Type B pancreatic cell (in vitro differentiated cells): ENCODE data around the gene CDK14. TPM values are rescaled to one million over a fixed set of nuclear protein-coding genes. Genes with fewer than 3 reads are reported as not detected.
A peak's percentile ranks its signal among the peaks of the same experiment; 100 is the strongest.

Experiments
- DNase-seq: peaks from one replicate; pipeline ENCODE4 v3.0.0; 2021; ENCODE audit warnings: mixed read lengths; ENCODE audit not compliant: unreplicated experiment; ENCODE audit errors: extremely low spot score
- H3K27ac Mint-ChIP-seq: 2 replicates; pipeline ENCODE4 v1.8.0; 2021; ENCODE audit warnings: mild to moderate bottlenecking, mixed read lengths
- H3K27me3 Mint-ChIP-seq: 2 replicates; pipeline ENCODE4 v1.8.0; 2021; ENCODE audit warnings: mixed read lengths
- H3K36me3 Mint-ChIP-seq: 2 replicates; pipeline ENCODE4 v1.8.0; 2021; ENCODE audit warnings: mixed read lengths
- H3K4me1 Mint-ChIP-seq: one replicate; pipeline ENCODE4 v1.8.0; 2021; ENCODE audit warnings: mixed read lengths; ENCODE audit not compliant: unreplicated experiment
- H3K4me3 Mint-ChIP-seq: 2 replicates; pipeline ENCODE4 v1.8.0; 2021; ENCODE audit warnings: mild to moderate bottlenecking, mixed read lengths
- H3K9me3 Mint-ChIP-seq: 2 replicates; pipeline ENCODE4 v1.8.0; 2021; ENCODE audit warnings: mixed read lengths
- CTCF ChIP-seq: fragments of 200-600 bp; sonication (generic); conservative IDR thresholded peaks from 2 replicates; pipeline ENCODE4 v1.5.0; 2021; ENCODE audit warnings: antibody characterized with exemption, mild to moderate bottlenecking
- total RNA-seq: library from RNA; stranded (reverse); gene quantifications from 2 replicates; pipeline ENCODE4 v1.2.1, GENCODE V29; 2021; ENCODE audit warnings: low replicate concordance

The CDK14 gene
- total RNA-seq, 1 donor from 2014 or later: 43.5 TPM

DNA sequence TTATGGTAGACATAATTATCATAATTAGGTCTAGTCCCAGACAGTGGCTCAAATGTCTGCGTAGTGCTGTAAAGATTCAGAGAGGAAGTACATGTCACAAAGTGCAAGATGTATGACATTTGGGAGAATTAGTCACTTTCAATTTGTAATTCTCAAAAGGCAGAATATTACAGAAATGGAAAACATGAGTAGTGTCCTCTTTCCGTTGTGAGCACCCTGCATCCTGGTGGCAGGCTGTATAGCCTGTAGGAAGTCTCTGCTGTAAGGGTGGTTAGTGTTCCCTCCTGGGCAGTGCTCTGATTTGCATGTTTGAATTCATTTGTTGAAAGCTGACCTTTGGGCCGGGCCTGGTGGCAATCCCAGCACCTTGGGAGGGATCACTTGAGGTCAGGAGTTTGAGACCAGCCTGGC lies 17.0 kb downstream of the CDK14 start:
- Mint-ChIP-seq H3K4me3 (no peak overlapping the region), H3K27ac (no peak overlapping the region), H3K4me1 (peaks cover 4% of the 10 kb centered on the region), H3K36me3 (peaks cover 26% of the 10 kb centered on the region), H3K9me3 (no peaks in the 10 kb centered on the region), H3K27me3 (no peaks in the 10 kb centered on the region)
- no peak for TF ChIP-seq CTCF
- no peak for DNase-seq

- no peaks in the 10 kb centered on the region for H3K9me3 Mint-ChIP-seq
- peaks cover 22% of the 10 kb centered on the region for H3K4me1 Mint-ChIP-seq
- H3K27ac Mint-ChIP-seq: no peak overlapping the region
- TF ChIP-seq CTCF: no peak
- peaks cover 4% of the 10 kb centered on the region for H3K36me3 Mint-ChIP-seq
- DNase-seq: no peak
- H3K4me3 Mint-ChIP-seq: no peak overlapping the region
- H3K27me3 Mint-ChIP-seq: no peaks in the 10 kb centered on the region
These were observed 21.3 kb downstream of the CDK14 start for GRCh38 chr7:90617442-90617841.

DNA sequence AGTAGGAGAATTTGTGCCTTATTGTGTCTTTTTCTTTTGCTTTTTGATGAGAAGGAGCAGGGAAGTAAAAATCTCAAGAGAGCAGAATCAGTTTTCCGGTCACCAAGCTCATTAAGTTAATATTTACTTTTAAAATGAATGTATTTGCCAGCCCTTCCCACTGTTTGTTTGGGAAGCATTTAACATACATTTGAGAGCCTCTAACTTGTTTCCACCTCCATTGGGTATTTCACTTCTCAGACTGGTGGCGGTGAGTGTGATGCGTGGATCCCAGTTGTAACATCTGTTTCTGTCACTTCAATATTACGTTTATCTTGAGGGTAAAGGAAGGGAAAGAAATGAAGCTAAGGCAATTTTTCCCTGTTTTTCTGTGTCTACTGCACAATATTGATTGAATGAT lies 22.8 kb downstream of the CDK14 start:
- peaks cover 23% of the 10 kb centered on the region for H3K4me1 Mint-ChIP-seq
- no peak overlapping the region for H3K27ac Mint-ChIP-seq

GRCh38 chr7:90621125-90621746 lies 25.1 kb downstream of the CDK14 start:
- Mint-ChIP-seq H3K27ac (no peak overlapping the region), H3K36me3 (no peaks in the 10 kb centered on the region), H3K4me3 (no peak overlapping the region), H3K27me3 (no peaks in the 10 kb centered on the region), H3K4me1 (peaks cover 36% of the 10 kb centered on the region), H3K9me3 (no peaks in the 10 kb centered on the region)
- TF ChIP-seq CTCF: no peak
- DNase-seq: no peak

More for the DNA sequence above, 22.8 kb downstream of the CDK14 start:
- no peaks in the 10 kb centered on the region for H3K36me3 Mint-ChIP-seq
- peak overlapping the region; percentile 44 for H3K4me3 Mint-ChIP-seq
- H3K9me3 Mint-ChIP-seq: no peaks in the 10 kb centered on the region
- TF ChIP-seq CTCF: no peak
- DNase-seq: no peak
- H3K27me3 Mint-ChIP-seq: no peaks in the 10 kb centered on the region

- no peaks in the 10 kb centered on the region for H3K27me3 Mint-ChIP-seq
- no peak for TF ChIP-seq CTCF
- no peaks in the 10 kb centered on the region for H3K9me3 Mint-ChIP-seq
- no peak overlapping the region for H3K27ac Mint-ChIP-seq
- H3K4me1 Mint-ChIP-seq: peaks cover 36% of the 10 kb centered on the region
- DNase-seq: no peak
- H3K36me3 Mint-ChIP-seq: no peaks in the 10 kb centered on the region
- H3K4me3 Mint-ChIP-seq: no peak overlapping the region
These were observed 25.6 kb downstream of the CDK14 start for GRCh38 chr7:90621747-90622140.

DNA sequence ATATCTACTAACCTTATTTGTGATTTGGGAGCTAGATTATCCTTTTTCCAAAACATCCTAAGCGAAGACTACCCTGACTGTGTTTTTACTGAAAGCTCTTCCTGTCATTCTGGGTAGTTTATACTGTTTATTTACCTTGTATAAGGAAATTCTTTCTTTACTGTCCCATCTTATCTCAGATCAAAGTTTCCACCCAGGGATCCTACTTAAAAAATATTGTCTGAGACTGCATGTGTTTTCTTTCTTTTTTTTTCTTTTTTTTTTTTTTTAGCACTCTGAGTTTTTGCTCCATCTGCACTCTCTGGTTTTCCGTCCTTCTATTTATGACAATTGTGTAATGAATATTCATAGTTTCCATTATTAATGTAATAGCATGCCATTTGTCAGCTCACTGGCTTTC lies 26.5 kb downstream of the CDK14 start:
- no peaks in the 10 kb centered on the region for H3K27me3 Mint-ChIP-seq
- H3K36me3 Mint-ChIP-seq: no peaks in the 10 kb centered on the region
- H3K4me1 Mint-ChIP-seq: peaks cover 36% of the 10 kb centered on the region
- no peak overlapping the region for H3K27ac Mint-ChIP-seq
- H3K4me3 Mint-ChIP-seq: no peak overlapping the region
- TF ChIP-seq CTCF: no peak
- DNase-seq: no peak
- H3K9me3 Mint-ChIP-seq: no peaks in the 10 kb centered on the region
